IMR-90 (cell line): Measurements from ENCODE around the gene TBC1D1. TPM values are rescaled to one million over a fixed set of nuclear protein-coding genes. Genes with fewer than 3 reads are reported as not detected.

Experiments
- ATAC-seq: fragments of 200-7000 bp; cut with Tn5 transposase; 2 replicates; pipeline ENCODE4 v1.9.1; 2020; ENCODE audit warnings: low read depth, mild to moderate bottlenecking, moderate library complexity
- BruUV-seq: library from RNA; stranded (reverse); fragments of 400-500 nt; replicated peaks from 2 replicates; lab custom pipeline; 2021; lab: Mats Ljungman, UMichigan
- CTCF ChIA-PET: fragments of 300-600 bp; formaldehyde crosslinking; extraction: SDS; loops from one replicate; lab custom pipeline; 2021; ENCODE audit warnings: antibody characterized with exemption; lab: Yijun Ruan, JAX
- POLR2A ChIA-PET: fragments of 300-600 bp; sonication (Branson Sonifier 250); formaldehyde crosslinking; loops from one replicate; lab custom pipeline; 2022; ENCODE audit warnings: antibody characterized with exemption; ENCODE audit not compliant: unreplicated experiment; lab: Charles Lee
- DNase-seq: peaks from one replicate; pipeline ENCODE4 v3.0.0; 2013
- H2AFZ ChIP-seq: replicated peaks from 2 replicates; pipeline ENCODE3; 2013; ENCODE audit warnings: low read length, mild to moderate bottlenecking; ENCODE audit not compliant: poor library complexity
- H2AK5ac ChIP-seq: 2 replicates; pipeline ENCODE4 v1.6.1; 2013; ENCODE audit warnings: low read depth, low read length, inconsistent platforms
- H2AK9ac ChIP-seq: replicated peaks from 2 replicates; pipeline ENCODE3; 2013; ENCODE audit warnings: mild to moderate bottlenecking, low read depth, low read length, moderate library complexity; ENCODE audit not compliant: poor library complexity
- H2BK120ac ChIP-seq: 2 replicates; pipeline ENCODE4 v1.6.1; 2013; ENCODE audit warnings: low read depth, low read length, inconsistent platforms
- H2BK15ac ChIP-seq: 3 replicates; pipeline ENCODE4 v1.6.1; 2013; ENCODE audit warnings: low read depth, low read length, inconsistent platforms
- H2BK20ac ChIP-seq: 2 replicates; pipeline ENCODE4 v1.6.1; 2013; ENCODE audit warnings: low read depth, mild to moderate bottlenecking, inconsistent platforms, low read length, moderate library complexity
- H2BK5ac ChIP-seq: 2 replicates; pipeline ENCODE4 v1.6.1; 2013; ENCODE audit warnings: mild to moderate bottlenecking, low read depth, low read length, inconsistent platforms; ENCODE audit not compliant: poor library complexity, severe bottlenecking
- H3K14ac ChIP-seq: replicated peaks from 2 replicates; pipeline ENCODE4 v1.6.1; 2013; ENCODE audit warnings: low read depth, low read length, inconsistent platforms
- H3K18ac ChIP-seq: 2 replicates; pipeline ENCODE4 v1.6.1; 2013; ENCODE audit warnings: low read depth, low read length, control low read depth
- H3K23ac ChIP-seq: 2 replicates; pipeline ENCODE4 v1.6.1; 2013; ENCODE audit warnings: low read depth, low read length, inconsistent platforms
- H3K27ac ChIP-seq: 2 replicates; pipeline ENCODE4 v1.5.1; 2013; ENCODE audit warnings: mild to moderate bottlenecking, control low read depth, low read length; ENCODE audit not compliant: insufficient read depth
- H3K27me3 ChIP-seq: 2 replicates; pipeline ENCODE4 v1.6.1; 2013; ENCODE audit warnings: low read length; ENCODE audit not compliant: control insufficient read depth, insufficient read depth
- H3K36me3 ChIP-seq: 2 replicates; pipeline ENCODE4 v1.6.1; 2013; ENCODE audit warnings: low read length, mixed read lengths; ENCODE audit not compliant: control insufficient read depth, insufficient read depth
- H3K4ac ChIP-seq: 2 replicates; pipeline ENCODE4 v1.6.1; 2013; ENCODE audit warnings: low read depth, low read length, inconsistent platforms
- H3K4me1 ChIP-seq: 2 replicates; pipeline ENCODE4 v1.6.1; 2013; ENCODE audit warnings: low read length, mixed read lengths; ENCODE audit not compliant: control insufficient read depth, insufficient read depth
- H3K4me2 ChIP-seq: 2 replicates; pipeline ENCODE4 v1.6.1; 2013; ENCODE audit warnings: low read depth, mild to moderate bottlenecking, control low read depth, low read length, moderate library complexity
- H3K4me3 ChIP-seq: 2 replicates; pipeline ENCODE4 v1.5.1; 2013; ENCODE audit warnings: low read depth, mild to moderate bottlenecking, control low read depth, low read length, moderate library complexity; ENCODE audit not compliant: insufficient read depth
- H3K56ac ChIP-seq: 2 replicates; pipeline ENCODE4 v1.6.1; 2013; ENCODE audit warnings: low read length, inconsistent platforms; ENCODE audit not compliant: insufficient read depth; ENCODE audit errors: extremely low read depth
- H3K79me1 ChIP-seq, 2 experiments: 2 replicates each; pipeline ENCODE4 v1.6.1; 2013; ENCODE audit warnings: low read length in 2 of 2, inconsistent platforms in 1 of 2, low read depth in 1 of 2
- H3K9ac ChIP-seq: 2 replicates; pipeline ENCODE4 v1.6.1; 2013; ENCODE audit warnings: low read depth, low read length, control low read depth
- H3K9me1 ChIP-seq: 2 replicates; pipeline ENCODE4 v1.6.1; 2013; ENCODE audit warnings: low read length, inconsistent platforms; ENCODE audit not compliant: insufficient read depth
- H3K9me3 ChIP-seq: 2 replicates; pipeline ENCODE4 v1.6.1; 2013; ENCODE audit warnings: low read length; ENCODE audit not compliant: control insufficient read depth, insufficient read depth
- H4K20me1 ChIP-seq: 2 replicates; pipeline ENCODE4 v1.6.1; 2013; ENCODE audit warnings: low read length, inconsistent platforms; ENCODE audit not compliant: insufficient read depth
- H4K5ac ChIP-seq: 2 replicates; pipeline ENCODE4 v1.6.1; 2013; ENCODE audit warnings: mild to moderate bottlenecking, low read depth, low read length, control low read depth
- H4K8ac ChIP-seq, 2 experiments: 2 replicates each; pipeline ENCODE4 v1.6.1; 2013; ENCODE audit warnings: low read depth in 2 of 2, low read length in 2 of 2, control low read depth in 1 of 2, inconsistent platforms in 1 of 2
- H4K91ac ChIP-seq: 2 replicates; pipeline ENCODE4 v1.6.1; 2013; ENCODE audit warnings: low read depth, low read length, inconsistent platforms; ENCODE audit not compliant: insufficient read depth
- BHLHE40 ChIP-seq: fragments of 150-350 bp; IDR thresholded peaks from 2 replicates; pipeline ENCODE4 v1.6.1; 2016; ENCODE audit warnings: mild to moderate bottlenecking, low read depth, low read length
- CEBPB ChIP-seq: IDR thresholded peaks from 2 replicates; pipeline ENCODE4 v1.6.1; 2012; ENCODE audit warnings: low read depth, low read length, improper control_type of control experiment
- CHD1 ChIP-seq: IDR thresholded peaks from 2 replicates; pipeline ENCODE4 v1.6.1; 2012; ENCODE audit warnings: low read depth, low read length, improper control_type of control experiment
- CTCF ChIP-seq: conservative IDR thresholded peaks from 2 replicates; pipeline ENCODE4 v1.5.1; 2012; ENCODE audit warnings: mild to moderate bottlenecking, low read depth, low read length, improper control_type of control experiment
- FOS ChIP-seq: fragments of 150-350 bp; IDR thresholded peaks from 2 replicates; pipeline ENCODE4 v1.6.1; 2016; ENCODE audit warnings: low read depth, low read length
- MAFK ChIP-seq: IDR thresholded peaks from 2 replicates; pipeline ENCODE4 v1.6.1; 2012; ENCODE audit warnings: low read depth, low read length, improper control_type of control experiment
- MAZ ChIP-seq: IDR thresholded peaks from 2 replicates; pipeline ENCODE4 v1.6.1; 2012; ENCODE audit warnings: low read depth, mild to moderate bottlenecking, low read length, improper control_type of control experiment, moderate library complexity, borderline replicate concordance
- MXI1 ChIP-seq: IDR thresholded peaks from 2 replicates; pipeline ENCODE4 v1.6.1; 2012; ENCODE audit warnings: low read depth, mild to moderate bottlenecking, low read length, moderate library complexity, borderline replicate concordance
- NFE2L2 ChIP-seq: fragments of 150-350 bp; IDR thresholded peaks from 2 replicates; pipeline ENCODE4 v1.6.1; 2016; ENCODE audit warnings: low read depth, mild to moderate bottlenecking, low read length
- POLR2A ChIP-seq: IDR thresholded peaks from 2 replicates; pipeline ENCODE4 v1.6.1; 2012; ENCODE audit warnings: mild to moderate bottlenecking, low read depth, low read length
- RAD21 ChIP-seq: IDR thresholded peaks from 2 replicates; pipeline ENCODE4 v1.6.1; 2012; ENCODE audit warnings: low read length, improper control_type of control experiment
- RCOR1 ChIP-seq: IDR thresholded peaks from 2 replicates; pipeline ENCODE4 v1.6.1; 2012; ENCODE audit warnings: mild to moderate bottlenecking, low read length, improper control_type of control experiment; ENCODE audit not compliant: insufficient replicate concordance
- RFX5 ChIP-seq: IDR thresholded peaks from 2 replicates; pipeline ENCODE4 v1.8.0; 2012; ENCODE audit warnings: low read depth, mild to moderate bottlenecking, low read length, moderate library complexity
- SMC3 ChIP-seq: fragments of 150-350 bp; IDR thresholded peaks from 2 replicates; pipeline ENCODE4 v1.6.1; 2016; ENCODE audit warnings: low read depth, mild to moderate bottlenecking, antibody characterized with exemption, low read length, moderate library complexity
- USF2 ChIP-seq: fragments of 150-350 bp; IDR thresholded peaks from 2 replicates; pipeline ENCODE4 v1.6.1; 2017; ENCODE audit warnings: mild to moderate bottlenecking, antibody characterized with exemption, low read length, low read depth
- WGBS, 2 experiments: methylation state at CpG; one replicate each; pipeline versions ENCODE4 v1.1.5 to v1.1.7; 2013; ENCODE audit warnings: missing lambda C conversion rate in 2 of 2; ENCODE audit not compliant: insufficient read length in 1 of 2; ENCODE audit errors: extremely low coverage in 2 of 2; 5-methylcytosine and 5-hydroxymethylcytosine counted together
- dilution Hi-C: fragments of 300-500 bp; cut with HindIII; formaldehyde crosslinking; loops from one replicate; pipeline ENCODE4 v1.14.3; 2018; ENCODE audit warnings: low sequenced_read_pairs; ENCODE audit not compliant: unreplicated experiment
- in situ Hi-C: fragments of 300-500 bp; cut with MboI; formaldehyde crosslinking; loops from 3 replicates; pipeline ENCODE4 v1.14.3; 2019; ENCODE audit warnings: low sequenced_read_pairs, inconsistent platforms, mixed read lengths
- intact Hi-C: fragments of 100-400 bp; cut with micrococcal nuclease; formaldehyde crosslinking; loops from 2 replicates; pipeline ENCODE4 v1.10.0; 2022
- polyA plus RNA-seq, 3 experiments: library from polyadenylated mRNA; depleted of rRNA; stranded (reverse); fragments of >200 nt; gene quantifications; 2 replicates each; pipeline ENCODE4 v1.2.3, GENCODE V29; 2012; ENCODE audit warnings: low replicate concordance in 1 of 3
- total RNA-seq: library from RNA; depleted of rRNA; stranded (reverse); fragments of >200 nt; gene quantifications from 2 replicates; pipeline ENCODE4 v1.2.3, GENCODE V29; 2012
- TF ChIP-seq, protein P1 (sequence below): fragments of 150-350 bp; IDR thresholded peaks from 2 replicates; pipeline ENCODE4 v1.6.1; 2016; ENCODE audit warnings: low read depth, mild to moderate bottlenecking, low read length, moderate library complexity, borderline replicate concordance

Gene TBC1D1
- total and polyA plus RNA-seq, 2 of the 4 experiments (the other 2 are of a cell fraction): 42.4 to 104 TPM

- Histone ChIP-seq H2BK5ac (no peak overlapping the region), H3K27ac (no peak overlapping the region), H2BK20ac (no peak overlapping the region), H4K91ac (no peak overlapping the region), H2BK15ac (no peak overlapping the region), H3K4ac (no peak overlapping the region), H4K8ac (no peak overlapping the region), H3K27me3 (no peaks in the 10 kb centered on the region), H3K36me3 (peaks cover 6% of the 10 kb centered on the region), H3K4me3 (no peak overlapping the region), H3K4me1 (0 out of 2 replicates have a peak, but pooled peaks cover 1% of the 10 kb centered on the region), H3K9ac (no peak overlapping the region), H2AFZ (no peak overlapping the region), H2AK9ac (no peak overlapping the region), H2AK5ac (no peak overlapping the region), H4K5ac (no peak overlapping the region), H3K4me2 (no peak overlapping the region), H3K56ac (no peak overlapping the region), H3K14ac (no peak overlapping the region), H3K23ac (no peak overlapping the region), H3K9me1 (peaks cover 3% of the 10 kb centered on the region; the same call in 1 of the 2 replicates), H3K18ac (no peak overlapping the region), H2BK120ac (no peak overlapping the region), H3K79me1 (peaks cover 14 to 22% of the 10 kb centered on the region in 2 experiments), H3K9me3 (no peaks in the 10 kb centered on the region), H4K20me1 (no peaks in the 10 kb centered on the region; the same call in 1 of the 2 replicates)
- no CpG with 5 or more reads among the region's 7 CpGs for WGBS, 2 experiments
- in situ Hi-C loops (no loop called here), intact Hi-C loops (no loop called here), dilution Hi-C loops (no loop called here)
- ATAC-seq (no peak), DNase-seq (no peak)
- BruUV-seq: no TSS peak
- POLR2A ChIA-PET: no interaction called here
- TF ChIP-seq USF2: no peak
- no peak for TF ChIP-seq MXI1
- TF ChIP-seq, protein P1, sequence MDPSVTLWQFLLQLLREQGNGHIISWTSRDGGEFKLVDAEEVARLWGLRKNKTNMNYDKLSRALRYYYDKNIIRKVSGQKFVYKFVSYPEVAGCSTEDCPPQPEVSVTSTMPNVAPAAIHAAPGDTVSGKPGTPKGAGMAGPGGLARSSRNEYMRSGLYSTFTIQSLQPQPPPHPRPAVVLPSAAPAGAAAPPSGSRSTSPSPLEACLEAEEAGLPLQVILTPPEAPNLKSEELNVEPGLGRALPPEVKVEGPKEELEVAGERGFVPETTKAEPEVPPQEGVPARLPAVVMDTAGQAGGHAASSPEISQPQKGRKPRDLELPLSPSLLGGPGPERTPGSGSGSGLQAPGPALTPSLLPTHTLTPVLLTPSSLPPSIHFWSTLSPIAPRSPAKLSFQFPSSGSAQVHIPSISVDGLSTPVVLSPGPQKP: no peak
- no peak for TF ChIP-seq NFE2L2
- no peak for TF ChIP-seq RCOR1
- TF ChIP-seq SMC3: no peak
- no peak for TF ChIP-seq RFX5
- TF ChIP-seq MAZ: no peak
- no peak for TF ChIP-seq CEBPB
- no peak for TF ChIP-seq CTCF
- TF ChIP-seq POLR2A: no peak
- TF ChIP-seq FOS: no peak
- no peak for TF ChIP-seq CHD1
- TF ChIP-seq MAFK: no peak
- no peak for TF ChIP-seq BHLHE40
- TF ChIP-seq RAD21: no peak
- CTCF ChIA-PET: no interaction called here
Observed at GRCh38 chr4:38015886-38016515, 125.1 kb downstream of the TBC1D1 start.
